GM12874 (cell line): ENCODE data around the gene KCNJ16.

Source experiments
- TF ChIP-seq, protein P1 (sequence below): IDR thresholded peaks from 2 replicates; pipeline ENCODE4 v1.5.1; 2011; ENCODE audit warnings: low read depth, mild to moderate bottlenecking, control low read depth, low read length, moderate library complexity; ENCODE audit not compliant: insufficient read depth

KCNJ16 gene

DNA sequence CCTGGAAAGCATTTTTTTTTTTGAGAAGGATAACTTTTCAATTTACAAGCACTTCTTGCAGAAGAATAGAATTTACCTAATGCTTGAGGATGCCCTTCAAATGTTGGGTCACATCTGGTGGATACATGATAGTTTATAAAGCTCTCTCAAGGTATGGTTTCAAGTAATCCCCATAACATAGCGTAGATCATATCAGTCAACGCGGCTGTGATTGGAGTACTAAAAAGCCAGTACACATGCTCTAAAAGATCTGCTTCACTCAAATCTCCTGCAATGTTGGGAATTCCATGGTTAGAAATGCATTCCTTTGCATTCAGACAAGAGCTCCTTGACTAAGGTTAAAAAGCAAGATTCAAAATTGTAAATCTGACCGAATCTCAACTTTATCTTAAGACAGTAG is 3.9 kb upstream of the KCNJ16 start:
- TF ChIP-seq, protein P1, sequence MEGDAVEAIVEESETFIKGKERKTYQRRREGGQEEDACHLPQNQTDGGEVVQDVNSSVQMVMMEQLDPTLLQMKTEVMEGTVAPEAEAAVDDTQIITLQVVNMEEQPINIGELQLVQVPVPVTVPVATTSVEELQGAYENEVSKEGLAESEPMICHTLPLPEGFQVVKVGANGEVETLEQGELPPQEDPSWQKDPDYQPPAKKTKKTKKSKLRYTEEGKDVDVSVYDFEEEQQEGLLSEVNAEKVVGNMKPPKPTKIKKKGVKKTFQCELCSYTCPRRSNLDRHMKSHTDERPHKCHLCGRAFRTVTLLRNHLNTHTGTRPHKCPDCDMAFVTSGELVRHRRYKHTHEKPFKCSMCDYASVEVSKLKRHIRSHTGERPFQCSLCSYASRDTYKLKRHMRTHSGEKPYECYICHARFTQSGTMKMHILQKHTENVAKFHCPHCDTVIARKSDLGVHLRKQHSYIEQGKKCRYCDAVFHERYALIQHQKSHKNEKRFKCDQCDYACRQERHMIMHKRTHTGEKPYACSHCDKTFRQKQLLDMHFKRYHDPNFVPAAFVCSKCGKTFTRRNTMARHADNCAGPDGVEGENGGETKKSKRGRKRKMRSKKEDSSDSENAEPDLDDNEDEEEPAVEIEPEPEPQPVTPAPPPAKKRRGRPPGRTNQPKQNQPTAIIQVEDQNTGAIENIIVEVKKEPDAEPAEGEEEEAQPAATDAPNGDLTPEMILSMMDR, result no peak

DNA sequence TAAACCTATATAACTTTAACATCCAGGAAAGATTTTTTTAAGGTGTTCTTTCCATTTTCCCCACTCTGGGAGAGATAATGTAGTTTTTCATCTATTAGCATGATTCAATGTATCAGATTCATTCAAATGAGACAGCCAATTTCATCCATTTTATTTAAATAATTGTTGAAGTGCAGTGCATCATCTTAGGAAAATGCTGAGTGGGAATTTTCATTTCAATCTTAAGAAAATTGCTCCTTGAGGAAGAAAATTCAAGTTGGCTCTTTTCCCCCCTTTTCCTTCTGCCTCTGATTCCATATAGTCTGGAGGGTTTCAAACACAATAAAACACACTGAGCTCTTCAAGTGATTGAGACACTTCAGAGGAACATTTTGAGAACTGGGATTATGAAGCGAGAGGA is 3.4 kb upstream of the KCNJ16 start:
- TF ChIP-seq, protein P1, result no peak

DNA sequence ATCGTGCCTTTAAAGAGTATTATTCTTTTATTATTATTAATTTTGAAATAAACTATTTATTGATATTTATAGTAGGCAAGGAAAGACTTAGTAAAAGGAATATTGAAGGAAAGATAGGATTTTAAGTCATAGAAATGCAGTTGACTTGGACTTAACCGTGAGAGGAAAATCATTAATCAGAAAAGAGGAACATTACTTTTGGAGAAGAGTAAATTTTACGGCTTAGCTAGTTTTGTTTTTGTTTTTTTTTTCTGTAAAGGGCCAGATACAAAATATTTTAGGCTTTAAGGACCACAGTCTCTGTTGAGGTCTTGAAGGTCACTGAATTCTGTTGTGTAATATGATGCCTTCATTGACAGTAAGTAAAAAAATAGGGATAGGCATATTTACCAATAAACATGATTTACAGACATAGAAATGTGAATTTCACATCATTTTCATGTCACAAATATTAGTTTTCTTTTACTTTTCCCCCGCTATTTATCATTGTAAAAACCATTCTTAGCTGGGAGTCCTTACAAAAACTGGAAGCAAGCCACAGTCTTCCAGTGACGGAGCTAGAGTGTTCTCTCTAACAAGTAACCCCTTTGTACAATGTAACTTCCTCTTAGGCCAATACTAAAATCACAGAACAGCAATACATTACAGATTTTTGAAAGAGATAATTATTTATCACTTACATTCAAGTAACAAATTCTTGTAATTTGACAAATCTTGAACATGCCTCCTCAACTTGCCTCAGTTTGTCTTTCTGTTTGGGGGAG is 2.3 kb upstream of the KCNJ16 start:
- TF ChIP-seq, protein P1, result no peak

DNA sequence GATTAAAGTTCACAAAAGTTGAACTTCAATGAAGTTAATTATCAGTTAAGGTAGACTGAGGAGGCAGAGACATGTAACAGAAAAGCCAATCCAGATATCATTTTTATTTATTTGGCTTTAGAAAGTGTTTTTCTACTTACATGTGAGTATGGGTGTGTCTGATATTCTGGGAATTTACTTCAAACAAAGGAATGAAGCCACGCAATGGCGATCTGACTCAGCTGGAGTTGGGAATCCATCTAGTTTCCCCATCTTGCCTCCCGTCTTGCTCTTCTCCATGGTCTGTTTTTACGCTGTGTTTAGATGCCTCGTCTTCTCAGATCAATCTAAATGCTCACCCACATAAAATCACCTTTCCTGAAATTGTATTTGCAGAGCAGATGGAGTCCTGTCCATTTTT is 1.7 kb upstream of the KCNJ16 start:
- TF ChIP-seq, protein P1, result no peak

DNA sequence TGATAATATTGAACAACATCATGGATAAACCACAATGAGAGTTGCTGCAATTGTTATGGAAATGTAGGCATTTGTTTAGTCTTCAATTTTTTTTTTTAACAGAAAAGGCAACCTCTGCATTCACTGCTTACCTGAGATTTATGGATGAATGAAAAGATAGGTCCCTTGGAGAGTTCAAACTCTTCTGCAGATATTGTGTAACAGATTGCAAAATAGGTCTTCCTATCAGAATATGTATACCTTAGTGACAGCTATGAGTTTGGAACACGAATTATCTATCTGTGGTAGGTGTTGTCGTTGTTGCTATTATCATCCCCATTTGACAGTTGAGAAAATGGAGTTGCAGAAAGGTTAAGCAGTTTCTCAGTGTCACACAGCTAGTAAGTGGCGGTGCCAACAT is 1.2 kb upstream of the KCNJ16 start:
- TF ChIP-seq, protein P1, result no peak

DNA sequence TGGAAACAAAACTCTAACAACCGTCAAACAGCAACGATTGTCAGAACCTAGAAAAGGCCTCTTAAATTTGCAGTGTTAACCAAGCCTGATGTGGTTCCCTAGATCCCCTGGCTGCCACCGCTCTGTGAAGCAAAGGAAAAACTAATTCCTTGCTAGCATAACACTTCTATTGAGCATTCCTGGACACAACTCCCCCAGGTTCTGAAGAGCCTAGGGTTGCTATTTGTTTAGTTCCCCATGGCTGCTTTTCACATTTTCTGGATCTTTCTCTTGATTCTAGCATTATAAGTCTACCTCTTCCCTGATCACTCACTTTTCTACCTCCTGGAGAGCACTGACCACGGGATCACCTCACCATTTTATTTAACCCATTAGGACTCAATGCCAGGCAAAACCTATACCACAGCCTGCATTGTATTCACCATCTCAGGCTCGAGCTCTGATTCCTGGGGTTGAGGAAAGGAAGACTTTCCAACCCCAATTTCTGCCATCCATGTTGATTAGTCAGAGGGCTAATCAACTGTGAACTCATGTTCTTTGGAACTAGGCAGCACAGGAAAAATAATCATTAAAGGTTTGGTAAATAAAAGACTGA is 692 bp upstream of the KCNJ16 start:
- TF ChIP-seq, protein P1, result no peak

DNA sequence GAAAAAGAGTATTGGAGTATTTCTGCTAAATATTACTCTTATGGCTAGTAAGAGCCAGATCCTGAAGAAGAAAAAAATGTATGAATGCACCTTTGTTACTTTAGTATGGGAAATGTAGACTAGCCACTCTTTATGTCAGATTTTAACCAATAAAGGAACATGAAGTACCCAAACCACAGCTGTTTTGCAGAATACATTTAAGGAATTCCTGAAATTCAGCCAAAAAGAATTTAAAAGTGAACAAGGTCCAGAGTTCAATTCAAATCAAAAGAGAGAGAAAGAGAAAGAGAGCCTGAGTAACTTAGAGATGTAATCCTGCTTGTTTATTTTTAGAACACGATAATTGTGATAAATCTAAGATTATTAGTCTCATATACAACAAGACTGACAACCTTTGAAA is 1.2 kb downstream of the KCNJ16 start:
- TF ChIP-seq, protein P1, result no peak
